Osteocyte (in vitro differentiated cells): ENCODE results near the gene FAM3A. TPM values are rescaled to one million over a fixed set of nuclear protein-coding genes. Genes with fewer than 3 reads are reported as not detected.
A peak's percentile ranks its signal among the peaks of the same experiment; 100 is the strongest.

Experiments
- DNase-seq: peaks from one replicate; pipeline ENCODE4 v3.0.0; 2021; ENCODE audit warnings: mixed read lengths; ENCODE audit not compliant: unreplicated experiment; ENCODE audit errors: extremely low spot score
- H3K27ac Mint-ChIP-seq: one replicate; pipeline ENCODE4 v1.8.0; 2021; ENCODE audit warnings: mild to moderate bottlenecking, mixed read lengths; ENCODE audit not compliant: unreplicated experiment
- H3K27me3 Mint-ChIP-seq: one replicate; pipeline ENCODE4 v1.8.0; 2021; ENCODE audit warnings: mixed read lengths; ENCODE audit not compliant: unreplicated experiment
- H3K36me3 Mint-ChIP-seq: one replicate; pipeline ENCODE4 v1.8.0; 2021; ENCODE audit warnings: mixed read lengths; ENCODE audit not compliant: unreplicated experiment
- H3K4me1 Mint-ChIP-seq: one replicate; pipeline ENCODE4 v1.8.0; 2021; ENCODE audit warnings: mixed read lengths; ENCODE audit not compliant: unreplicated experiment
- H3K4me3 Mint-ChIP-seq: one replicate; pipeline ENCODE4 v1.8.0; 2021; ENCODE audit warnings: mild to moderate bottlenecking, moderate library complexity, mixed read lengths; ENCODE audit not compliant: unreplicated experiment
- H3K9me3 Mint-ChIP-seq: one replicate; pipeline ENCODE4 v1.8.0; 2021; ENCODE audit warnings: mixed read lengths; ENCODE audit not compliant: unreplicated experiment
- total RNA-seq: library from RNA; stranded (reverse); gene quantifications from 2 replicates; pipeline ENCODE4 v1.2.1, GENCODE V29; 2021
- TF ChIP-seq, protein P1 (sequence below): fragments of 200-600 bp; sonication (generic); IDR thresholded peaks from 2 replicates; pipeline ENCODE4 v1.5.0; 2021; ENCODE audit warnings: antibody characterized with exemption, mild to moderate bottlenecking, moderate library complexity

The FAM3A gene
- total RNA-seq, 1 donor from 2014 or later = 40.4 TPM

DNA sequence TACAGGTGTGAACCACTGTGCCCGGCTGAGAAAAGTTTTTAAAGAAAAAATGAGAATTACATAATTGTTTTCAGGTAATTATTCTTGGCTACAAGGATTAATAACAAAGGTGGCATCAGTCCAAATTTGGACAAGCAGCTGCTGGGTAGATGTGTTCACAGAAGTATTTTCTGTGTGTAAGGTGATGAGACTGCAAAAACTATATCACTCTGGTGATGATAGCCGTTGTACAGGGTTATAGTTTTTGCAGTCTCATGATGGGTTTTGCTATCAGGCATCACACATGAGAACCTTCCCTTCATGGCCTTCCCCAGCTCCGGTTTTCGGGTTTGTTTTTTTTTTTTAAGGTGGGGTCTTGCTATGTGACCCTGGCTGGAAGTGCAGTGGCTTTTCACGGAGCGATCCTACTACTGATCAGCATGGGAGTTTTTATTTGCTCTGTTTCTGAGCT is 20.5 kb downstream of the FAM3A start:
- Mint-ChIP-seq H3K27me3 (no peaks in the 10 kb centered on the region), H3K4me1 (peaks cover 7% of the 10 kb centered on the region), H3K36me3 (no peaks in the 10 kb centered on the region), H3K9me3 (no peaks in the 10 kb centered on the region), H3K27ac (no peak overlapping the region), H3K4me3 (no peak overlapping the region)
- TF ChIP-seq, protein P1, sequence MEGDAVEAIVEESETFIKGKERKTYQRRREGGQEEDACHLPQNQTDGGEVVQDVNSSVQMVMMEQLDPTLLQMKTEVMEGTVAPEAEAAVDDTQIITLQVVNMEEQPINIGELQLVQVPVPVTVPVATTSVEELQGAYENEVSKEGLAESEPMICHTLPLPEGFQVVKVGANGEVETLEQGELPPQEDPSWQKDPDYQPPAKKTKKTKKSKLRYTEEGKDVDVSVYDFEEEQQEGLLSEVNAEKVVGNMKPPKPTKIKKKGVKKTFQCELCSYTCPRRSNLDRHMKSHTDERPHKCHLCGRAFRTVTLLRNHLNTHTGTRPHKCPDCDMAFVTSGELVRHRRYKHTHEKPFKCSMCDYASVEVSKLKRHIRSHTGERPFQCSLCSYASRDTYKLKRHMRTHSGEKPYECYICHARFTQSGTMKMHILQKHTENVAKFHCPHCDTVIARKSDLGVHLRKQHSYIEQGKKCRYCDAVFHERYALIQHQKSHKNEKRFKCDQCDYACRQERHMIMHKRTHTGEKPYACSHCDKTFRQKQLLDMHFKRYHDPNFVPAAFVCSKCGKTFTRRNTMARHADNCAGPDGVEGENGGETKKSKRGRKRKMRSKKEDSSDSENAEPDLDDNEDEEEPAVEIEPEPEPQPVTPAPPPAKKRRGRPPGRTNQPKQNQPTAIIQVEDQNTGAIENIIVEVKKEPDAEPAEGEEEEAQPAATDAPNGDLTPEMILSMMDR = no peak
- DNase-seq = no peak

DNA sequence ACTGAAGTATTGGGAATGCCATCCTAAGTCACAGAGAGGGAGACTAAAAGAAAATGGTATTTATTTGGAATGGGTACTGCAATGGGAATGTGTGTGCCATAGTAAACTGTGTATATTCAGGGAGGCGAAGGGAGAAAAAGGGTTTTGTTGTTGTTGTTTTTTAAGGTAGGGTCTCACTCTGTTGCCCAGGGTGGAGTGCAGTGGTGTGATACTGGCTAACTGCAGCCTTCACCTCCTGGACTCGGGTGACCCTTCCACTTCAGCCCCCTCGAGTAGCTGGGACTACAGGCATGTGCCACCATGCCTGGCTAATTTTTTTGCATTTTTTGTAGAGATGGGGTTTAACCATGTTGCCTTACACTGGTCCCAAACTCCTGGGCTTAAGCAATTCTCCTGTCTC is 21.3 kb downstream of the FAM3A start:
- no peak for DNase-seq
- H3K4me1 Mint-ChIP-seq = peaks cover 9% of the 10 kb centered on the region
- H3K9me3 Mint-ChIP-seq = no peaks in the 10 kb centered on the region
- no peak overlapping the region for H3K27ac Mint-ChIP-seq
- no peaks in the 10 kb centered on the region for H3K36me3 Mint-ChIP-seq
- no peaks in the 10 kb centered on the region for H3K27me3 Mint-ChIP-seq
- no peak overlapping the region for H3K4me3 Mint-ChIP-seq
- TF ChIP-seq, protein P1 = no peak

DNA sequence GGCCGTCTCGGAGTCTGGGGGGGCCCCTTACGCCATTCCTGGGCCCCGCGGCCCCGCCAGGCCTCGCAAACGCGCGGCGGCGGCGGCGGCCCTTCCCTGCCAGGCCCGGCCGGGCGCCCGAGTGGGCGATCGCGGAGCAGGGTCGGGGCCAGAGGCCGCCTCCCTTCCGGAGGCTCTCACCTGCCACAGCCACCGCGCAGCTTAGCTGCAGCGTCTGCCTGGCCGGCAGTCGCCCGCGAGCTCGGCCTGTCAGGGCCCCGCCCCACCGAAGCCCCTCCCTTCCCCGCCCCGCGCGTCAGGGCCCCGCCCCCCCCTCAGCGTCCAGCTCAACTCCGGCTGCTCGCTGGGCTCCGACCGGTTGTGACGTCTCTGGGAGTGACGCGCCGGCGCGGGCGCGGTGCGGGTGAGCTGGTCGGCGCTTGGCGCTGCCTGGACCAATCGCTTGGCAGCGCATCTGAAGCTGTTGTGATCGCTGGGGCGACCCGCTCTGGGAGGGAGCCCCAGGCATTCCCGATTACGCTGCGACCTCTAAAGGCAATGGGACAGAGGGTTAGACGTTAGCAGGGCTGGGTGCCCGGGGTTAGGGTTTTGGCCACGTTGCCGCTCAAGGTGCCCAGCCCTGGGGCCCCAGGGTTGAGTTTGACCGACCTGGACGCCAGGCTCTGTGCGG is 25.5 kb downstream of the FAM3A start, which contains the start of gene SLC10A3:
SLC10A3 (minus strand) TSS at position 216 of the 670 bp plus-strand sequence. CDS start 1,689 bp downstream, outside the sequence.
- Mint-ChIP-seq H3K27ac (peak within 1 kb of the TSS; percentile 93), H3K4me3 (peak within 1 kb of the TSS; percentile 86), H3K4me1 (peaks cover 17% of the 10 kb centered on the region), H3K9me3 (no peaks in the 10 kb centered on the region), H3K36me3 (no peaks in the 10 kb centered on the region), H3K27me3 (no peaks in the 10 kb centered on the region)
- TF ChIP-seq, protein P1 = no peak
- peak; percentile 97 for DNase-seq

DNA sequence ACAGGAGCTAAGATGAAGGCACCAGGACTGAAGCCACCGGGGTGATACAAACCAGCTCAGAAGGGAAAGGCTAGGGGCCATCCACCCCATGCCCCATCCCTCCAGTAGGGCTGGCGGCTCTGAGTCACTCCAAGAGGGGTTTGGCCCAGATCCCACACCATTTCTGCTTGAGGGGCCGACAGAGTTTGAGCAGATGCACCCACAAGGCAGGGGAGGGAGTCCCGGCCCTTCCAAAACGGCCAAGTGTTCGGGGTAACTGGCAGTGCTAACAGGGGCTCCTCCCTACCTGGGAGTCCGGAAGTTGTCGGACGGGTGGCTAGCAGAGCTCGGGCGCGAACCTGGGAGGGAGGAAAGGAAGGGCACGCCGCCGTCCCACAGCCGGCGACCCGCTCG is 26.0 kb downstream of the FAM3A start:
- no peak for DNase-seq
- TF ChIP-seq, protein P1 = no peak
- Mint-ChIP-seq H3K27ac (peak overlapping the region; percentile 63), H3K9me3 (no peaks in the 10 kb centered on the region), H3K4me1 (peaks cover 17% of the 10 kb centered on the region), H3K4me3 (peak overlapping the region; percentile 78), H3K27me3 (no peaks in the 10 kb centered on the region), H3K36me3 (no peaks in the 10 kb centered on the region)

DNA sequence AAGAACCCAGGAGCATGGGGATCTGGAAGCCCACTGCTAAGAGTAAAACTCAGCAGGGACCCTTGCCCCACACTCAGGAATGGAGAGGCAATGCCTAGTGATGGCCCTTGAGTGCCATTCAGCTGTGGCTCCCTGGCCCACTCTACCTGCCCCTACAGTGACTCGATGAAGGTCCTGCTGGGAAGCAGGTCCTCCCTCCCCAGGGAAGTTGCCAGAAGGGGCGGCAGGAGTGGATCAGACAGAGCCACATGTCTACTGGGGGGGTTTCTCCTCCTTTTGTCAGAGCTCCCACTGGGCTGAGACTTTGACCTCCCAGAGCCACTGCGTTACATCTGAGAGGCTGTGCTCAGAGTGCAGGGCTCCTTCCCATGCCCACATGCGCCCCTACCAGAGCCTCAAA is 26.9 kb downstream of the FAM3A start:
- Mint-ChIP-seq H3K4me1 (peaks cover 17% of the 10 kb centered on the region), H3K9me3 (no peaks in the 10 kb centered on the region), H3K4me3 (peak overlapping the region; percentile 78), H3K36me3 (no peaks in the 10 kb centered on the region), H3K27me3 (no peaks in the 10 kb centered on the region), H3K27ac (no peak overlapping the region)
- TF ChIP-seq, protein P1 = no peak
- DNase-seq = no peak
